HG02798 (cell line): ENCODE results near the gene TSPAN9.

Source experiments
- ATAC-seq: cut with Tn5 transposase; IDR thresholded peaks from one replicate; pipeline ENCODE4 v1.9.1; 2021; ENCODE audit warnings: mild to moderate bottlenecking; ENCODE audit not compliant: unreplicated experiment, poor library complexity

Gene TSPAN9

GRCh38 chr12:3302401-3303041 is 225.3 kb downstream of the TSPAN9 start:
- ATAC-seq, result no peak

- ATAC-seq, result no peak
Observed at GRCh38 chr12:3303410-3304136, 226.4 kb downstream of the TSPAN9 start.

GRCh38 chr12:3304436-3305165 is 227.4 kb downstream of the TSPAN9 start:
- ATAC-seq, result no peak

- ATAC-seq, result no peak
Observed at GRCh38 chr12:3305464-3305863, 228.3 kb downstream of the TSPAN9 start.

GRCh38 chr12:3305904-3306619 is 228.9 kb downstream of the TSPAN9 start:
- ATAC-seq, result no peak

GRCh38 chr12:3307389-3307788 is 230.2 kb downstream of the TSPAN9 start:
- ATAC-seq, result no peak

GRCh38 chr12:3308063-3308462 is 230.9 kb downstream of the TSPAN9 start:
- ATAC-seq, result no peak

- no peak for ATAC-seq
Observed at GRCh38 chr12:3308609-3309008, 231.4 kb downstream of the TSPAN9 start.

- ATAC-seq, result no peak
Observed at GRCh38 chr12:3309805-3310204, 232.6 kb downstream of the TSPAN9 start.

GRCh38 chr12:3310271-3311026 is 233.3 kb downstream of the TSPAN9 start:
- ATAC-seq, result no peak

GRCh38 chr12:3311027-3311402 is 233.8 kb downstream of the TSPAN9 start:
- ATAC-seq, result no peak

- ATAC-seq, result no peak
Observed at GRCh38 chr12:3311491-3312103, 234.4 kb downstream of the TSPAN9 start.

GRCh38 chr12:3313066-3313465 is 235.9 kb downstream of the TSPAN9 start:
- ATAC-seq, result no peak

- ATAC-seq, result no peak
Observed at GRCh38 chr12:3313675-3314663, 236.8 kb downstream of the TSPAN9 start.

- no peak for ATAC-seq
Observed at GRCh38 chr12:3315201-3315661, 238.1 kb downstream of the TSPAN9 start.

GRCh38 chr12:3316776-3317480 is 239.7 kb downstream of the TSPAN9 start:
- ATAC-seq, result no peak

GRCh38 chr12:3317481-3317815 is 240.3 kb downstream of the TSPAN9 start:
- no peak for ATAC-seq
